BJ (cell line): Measurements from ENCODE around the gene SSNA1. TPM values are rescaled to one million over a fixed set of nuclear protein-coding genes. Genes with fewer than 3 reads are reported as not detected.
A peak's percentile ranks its signal among the peaks of the same experiment; 100 is the strongest.

Experiments used
- CTCF ChIA-PET: fragments of 350-600 bp; formaldehyde crosslinking; extraction: SDS; loops from one replicate; lab custom pipeline; 2021; ENCODE audit warnings: antibody characterized with exemption, inconsistent platforms; lab: Yijun Ruan, JAX
- POLR2A ChIA-PET: fragments of 300-600 bp; sonication (Branson Sonifier 250); formaldehyde crosslinking; extraction: SDS; loops from one replicate; lab custom pipeline; 2021; ENCODE audit warnings: antibody characterized with exemption; lab: Charles Lee
- DNase-seq: peaks from one replicate; pipeline ENCODE4 v3.0.0-alpha.2; 2011; ENCODE audit warnings: low read depth
- H3K27me3 ChIP-seq: 2 replicates; pipeline ENCODE4 v1.6.0; 2011; ENCODE audit warnings: low read length; ENCODE audit not compliant: control insufficient read depth, insufficient read depth
- H3K36me3 ChIP-seq: 2 replicates; pipeline ENCODE4 v1.5.1; 2011; ENCODE audit warnings: low read length; ENCODE audit not compliant: control insufficient read depth, insufficient read depth
- H3K4me3 ChIP-seq: 2 replicates; pipeline ENCODE4 v1.5.1; 2011; ENCODE audit warnings: low read depth, mild to moderate bottlenecking, control low read depth, low read length
- polyA plus RNA-seq: library from polyadenylated mRNA; depleted of rRNA; stranded (reverse); fragments of >200 nt; gene quantifications from 2 replicates; pipeline ENCODE4 v1.2.3, GENCODE V29; 2011
- TF ChIP-seq, protein P1 (sequence below): IDR thresholded peaks from 2 replicates; pipeline ENCODE4 v1.5.1; 2011; ENCODE audit warnings: low read depth, mild to moderate bottlenecking, control low read depth, inconsistent platforms, low read length, moderate library complexity; ENCODE audit not compliant: insufficient read depth

The SSNA1 gene
- polyA plus RNA-seq, 1 experiment = 81.4 TPM

- CTCF ChIA-PET = interaction anchor here (1.0 kb wide), 1 partner anchor 11 kb away, joined by 3 read pairs; no protein-coding TSS in a partner anchor
- no peaks in the 10 kb centered on the region for H3K36me3 ChIP-seq
Observed at GRCh38 chr9:137160054-137160425, 28.4 kb upstream of the SSNA1 start.

DNA sequence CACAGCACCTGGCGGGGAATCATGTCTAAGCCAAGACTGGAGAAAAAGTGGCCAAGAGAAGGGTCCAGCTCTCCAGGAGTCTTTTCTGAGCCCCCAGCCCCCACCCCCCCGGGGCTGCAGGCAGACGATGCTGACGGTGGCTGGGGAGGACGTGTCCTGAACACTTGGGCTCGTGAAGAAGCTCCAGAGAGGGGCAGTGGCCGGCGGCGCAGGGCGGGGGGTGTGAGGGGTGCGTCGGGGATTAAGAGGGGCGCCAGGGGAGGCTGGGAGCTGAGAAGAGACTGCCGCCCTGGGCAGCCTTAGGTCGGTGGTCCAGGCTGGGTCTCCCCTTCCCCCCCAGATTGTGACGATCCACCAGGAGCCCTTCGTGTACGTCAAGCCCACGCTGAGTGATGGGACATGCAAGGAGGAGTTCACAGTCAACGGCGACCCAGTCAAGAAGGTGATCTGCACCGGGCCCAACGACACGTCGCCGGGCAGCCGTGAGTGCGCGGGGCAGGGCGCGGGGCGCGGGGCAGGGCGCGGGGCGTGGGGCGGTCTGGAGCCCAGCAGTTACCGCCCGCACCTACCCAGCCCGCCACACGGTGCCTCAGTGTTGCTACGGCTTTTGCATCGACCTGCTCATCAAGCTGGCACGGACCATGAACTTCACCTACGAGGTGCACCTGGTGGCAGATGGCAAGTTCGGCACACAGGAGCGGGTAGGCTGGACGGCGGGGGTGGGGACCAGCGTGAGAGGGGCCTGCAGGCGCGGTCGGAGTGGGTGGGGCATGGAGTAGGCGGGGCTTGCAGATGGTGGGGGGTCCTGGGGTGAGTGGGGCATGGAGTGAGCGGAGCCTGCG is 27.5 kb upstream of the SSNA1 start:
- no peak overlapping the region for H3K4me3 ChIP-seq
- ChIA-PET CTCF (interaction anchor here (1.0 kb wide), 1 partner anchor 10 kb away, joined by 3 read pairs; no protein-coding TSS in a partner anchor), POLR2A (no interaction called here)
- DNase-seq = no peak
- peaks cover 22% of the 10 kb centered on the region for H3K27me3 ChIP-seq
- no peaks in the 10 kb centered on the region for H3K36me3 ChIP-seq
- TF ChIP-seq, protein P1, sequence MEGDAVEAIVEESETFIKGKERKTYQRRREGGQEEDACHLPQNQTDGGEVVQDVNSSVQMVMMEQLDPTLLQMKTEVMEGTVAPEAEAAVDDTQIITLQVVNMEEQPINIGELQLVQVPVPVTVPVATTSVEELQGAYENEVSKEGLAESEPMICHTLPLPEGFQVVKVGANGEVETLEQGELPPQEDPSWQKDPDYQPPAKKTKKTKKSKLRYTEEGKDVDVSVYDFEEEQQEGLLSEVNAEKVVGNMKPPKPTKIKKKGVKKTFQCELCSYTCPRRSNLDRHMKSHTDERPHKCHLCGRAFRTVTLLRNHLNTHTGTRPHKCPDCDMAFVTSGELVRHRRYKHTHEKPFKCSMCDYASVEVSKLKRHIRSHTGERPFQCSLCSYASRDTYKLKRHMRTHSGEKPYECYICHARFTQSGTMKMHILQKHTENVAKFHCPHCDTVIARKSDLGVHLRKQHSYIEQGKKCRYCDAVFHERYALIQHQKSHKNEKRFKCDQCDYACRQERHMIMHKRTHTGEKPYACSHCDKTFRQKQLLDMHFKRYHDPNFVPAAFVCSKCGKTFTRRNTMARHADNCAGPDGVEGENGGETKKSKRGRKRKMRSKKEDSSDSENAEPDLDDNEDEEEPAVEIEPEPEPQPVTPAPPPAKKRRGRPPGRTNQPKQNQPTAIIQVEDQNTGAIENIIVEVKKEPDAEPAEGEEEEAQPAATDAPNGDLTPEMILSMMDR = no peak

More at GRCh38 chr9:137160054-137160425, 28.4 kb upstream of the SSNA1 start:
- no peak for DNase-seq
- POLR2A ChIA-PET = no interaction called here
- peaks cover 22% of the 10 kb centered on the region for H3K27me3 ChIP-seq
- no peak overlapping the region for H3K4me3 ChIP-seq
- TF ChIP-seq, protein P1 = no peak

DNA sequence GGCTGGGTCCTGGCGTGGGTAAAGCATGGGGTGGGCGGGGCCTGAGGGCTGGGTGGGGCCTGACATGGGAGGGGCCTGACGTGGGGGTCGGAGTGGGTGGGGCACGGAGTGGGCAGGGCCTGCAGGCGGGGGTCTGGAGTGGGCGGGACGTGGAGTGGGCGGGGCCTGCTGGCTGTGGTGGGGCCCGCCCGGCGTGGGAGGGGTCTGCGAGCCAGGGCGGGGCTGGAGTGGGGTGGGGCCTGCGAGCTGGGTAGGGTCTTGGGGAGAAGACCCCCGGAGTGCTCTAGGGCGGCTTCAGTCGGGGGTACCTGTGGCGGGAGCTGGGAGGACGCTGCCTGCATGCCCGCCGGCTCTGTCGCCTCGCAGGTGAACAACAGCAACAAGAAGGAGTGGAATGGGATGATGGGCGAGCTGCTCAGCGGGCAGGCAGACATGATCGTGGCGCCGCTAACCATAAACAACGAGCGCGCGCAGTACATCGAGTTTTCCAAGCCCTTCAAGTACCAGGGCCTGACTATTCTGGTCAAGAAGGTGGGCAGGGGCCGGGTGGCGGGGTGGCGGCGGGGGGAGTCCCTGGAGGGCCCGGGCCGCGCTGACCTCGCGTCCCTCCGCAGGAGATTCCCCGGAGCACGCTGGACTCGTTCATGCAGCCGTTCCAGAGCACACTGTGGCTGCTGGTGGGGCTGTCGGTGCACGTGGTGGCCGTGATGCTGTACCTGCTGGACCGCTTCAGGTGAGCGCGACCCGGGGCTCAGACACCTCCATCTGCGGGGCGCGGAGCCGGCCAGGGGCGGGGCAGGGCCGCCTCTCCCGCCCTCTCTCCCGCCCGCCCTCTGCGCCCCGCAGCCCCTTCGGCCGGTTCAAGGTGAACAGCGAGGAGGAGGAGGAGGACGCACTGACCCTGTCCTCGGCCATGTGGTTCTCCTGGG is 26.7 kb upstream of the SSNA1 start:
- no peak for DNase-seq
- no peaks in the 10 kb centered on the region for H3K36me3 ChIP-seq
- TF ChIP-seq, protein P1 = no peak
- ChIA-PET CTCF (interaction anchor here (1.0 kb wide), 1 partner anchor 65 kb away, joined by 4 read pairs; no protein-coding TSS in a partner anchor), POLR2A (no interaction called here)
- H3K27me3 ChIP-seq = peaks cover 29% of the 10 kb centered on the region
- no peak overlapping the region for H3K4me3 ChIP-seq

- Histone ChIP-seq H3K27me3 (peaks cover 33% of the 10 kb centered on the region), H3K36me3 (no peaks in the 10 kb centered on the region), H3K4me3 (peak overlapping the region; percentile 40)
- ChIA-PET POLR2A (no interaction called here), CTCF (interaction anchor here (1.0 to 1.2 kb wide), 2 partner anchors 64 to 92 kb away, joined by 3 to 4 read pairs; partner anchors contain the start of gene SAPCD2)
- DNase-seq = no peak
- TF ChIP-seq, protein P1 = peak; percentile 21; the same call in 1 of the 2 replicates
Observed at GRCh38 chr9:137162505-137163364, 25.7 kb upstream of the SSNA1 start.
